ENCODE results near the gene ARHGAP26. TPM values are rescaled to one million over a fixed set of nuclear protein-coding genes. Genes with fewer than 3 reads are reported as not detected.

ARHGAP26 gene
- polyA plus RNA-seq, 3 donors: 26.5 to 56.8 (median 28.7) TPM

- Histone ChIP-seq H3K9me3 (replicated peaks in 1 of 2; ENCODE audit: control insufficient read depth in 1 of 2, insufficient read depth in 1 of 2, low read length in 2 of 2) (no peaks in the 10 kb centered on the region), H3K27me3 (ENCODE audit: control insufficient read depth in 2 of 2, insufficient read depth in 2 of 2, low read length in 2 of 2) (no peaks in the 10 kb centered on the region), H3K4me2 (replicated peaks; ENCODE audit: extremely low read depth, low read length, poor library complexity, severe bottlenecking) (no peak overlapping the region), H3K36me3 (replicated peaks in 1 of 2; ENCODE audit: control insufficient read depth in 1 of 2, insufficient read depth in 2 of 2, low read length in 2 of 2) (peaks cover 27 to 78% of the 10 kb centered on the region in 2 donors), H2AFZ (ENCODE audit: insufficient read depth, low read depth, low read length, poor library complexity, severe bottlenecking) (no peak overlapping the region), H3K4me3 (replicated peaks in 1 of 3; ENCODE audit: low read depth in 2 of 3, low read length in 3 of 3) (no peak overlapping the region), H3K9ac (ENCODE audit: insufficient read depth, low read length, poor library complexity, severe bottlenecking) (no peak overlapping the region), H3K4me1 (ENCODE audit: control insufficient read depth in 1 of 2, insufficient read depth in 2 of 2, low read length in 2 of 2) (peaks cover 18 to 21% of the 10 kb centered on the region in 2 donors), H4K20me1 (ENCODE audit: insufficient read depth, low read length) (peaks cover 95% of the 10 kb centered on the region), H3K27ac (ENCODE audit: low read depth in 1 of 2, low read length in 2 of 2) (no peak overlapping the region), H3K79me2 (ENCODE audit: insufficient read depth, low read length) (no peaks in the 10 kb centered on the region)
- Mint-ChIP-seq H3K36me3 (peaks cover 63 to 66% of the 10 kb centered on the region in 2 donors), H3K27ac (peak overlapping the region in 1 of 7 donors; percentile 73), H3K4me3 (no peak overlapping the region), H3K9me3 (no peaks in the 10 kb centered on the region), H3K4me1 (peaks cover 27% of the 10 kb centered on the region), H3K27me3 (ENCODE audit: low read depth in 3 of 3) (no peaks in the 10 kb centered on the region)
- TF ChIP-seq CTCF (IDR thresholded peaks at IDR 0.05): no peak
- intact Hi-C loops (cut with micrococcal nuclease): no loop called here
- no peak for DNase-seq
- 95% methylated on average over 2 of the region's 5 CpGs for WGBS (ENCODE audit: insufficient coverage)
Observed at GRCh38 chr5:143129910-143130612, 359.9 kb downstream of the ARHGAP26 start.

- intact Hi-C loops (cut with micrococcal nuclease): no loop called here
- Histone ChIP-seq H3K4me3 (replicated peaks in 1 of 3; ENCODE audit: low read depth in 2 of 3, low read length in 3 of 3) (no peak overlapping the region), H3K9me3 (replicated peaks in 1 of 2; ENCODE audit: control insufficient read depth in 1 of 2, insufficient read depth in 1 of 2, low read length in 2 of 2) (no peaks in the 10 kb centered on the region), H3K27ac (ENCODE audit: low read depth in 1 of 2, low read length in 2 of 2) (no peak overlapping the region), H4K20me1 (ENCODE audit: insufficient read depth, low read length) (peaks cover 94% of the 10 kb centered on the region), H2AFZ (ENCODE audit: insufficient read depth, low read depth, low read length, poor library complexity, severe bottlenecking) (no peak overlapping the region), H3K9ac (ENCODE audit: insufficient read depth, low read length, poor library complexity, severe bottlenecking) (no peak overlapping the region), H3K4me2 (replicated peaks; ENCODE audit: extremely low read depth, low read length, poor library complexity, severe bottlenecking) (no peak overlapping the region), H3K27me3 (ENCODE audit: control insufficient read depth in 2 of 2, insufficient read depth in 2 of 2, low read length in 2 of 2) (no peaks in the 10 kb centered on the region), H3K79me2 (ENCODE audit: insufficient read depth, low read length) (no peaks in the 10 kb centered on the region), H3K36me3 (replicated peaks in 1 of 2; ENCODE audit: control insufficient read depth in 1 of 2, insufficient read depth in 2 of 2, low read length in 2 of 2) (peaks cover 34 to 80% of the 10 kb centered on the region in 2 donors), H3K4me1 (ENCODE audit: control insufficient read depth in 1 of 2, insufficient read depth in 2 of 2, low read length in 2 of 2) (peaks cover 13 to 17% of the 10 kb centered on the region in 2 donors)
- H3K27me3 Mint-ChIP-seq (ENCODE audit: low read depth in 3 of 3): no peaks in the 10 kb centered on the region
- H3K27ac Mint-ChIP-seq: no peak overlapping the region
- H3K9me3 Mint-ChIP-seq: no peaks in the 10 kb centered on the region
- 90% methylated on average over 2 of the region's 5 CpGs for WGBS (ENCODE audit: insufficient coverage)
- no peak overlapping the region for H3K4me3 Mint-ChIP-seq
- TF ChIP-seq CTCF (IDR thresholded peaks at IDR 0.05): no peak
- DNase-seq: no peak
- peaks cover 66 to 69% of the 10 kb centered on the region in 2 donors for H3K36me3 Mint-ChIP-seq
- peaks cover 23% of the 10 kb centered on the region for H3K4me1 Mint-ChIP-seq
Observed at GRCh38 chr5:143130613-143131305, 360.6 kb downstream of the ARHGAP26 start.
